Lung (tissue), 12 donors: Measurements from ENCODE around the gene CCDC149. TPM values are rescaled to one million over a fixed set of nuclear protein-coding genes. Genes with fewer than 3 reads are reported as not detected.

Experiments used
- ATAC-seq: fragments of 200-7000 bp; cut with Tn5 transposase; one replicate; pipeline ENCODE4 v1.9.1; 2020; ENCODE audit warnings: moderate number of reproducible peaks; ENCODE audit not compliant: insufficient read depth, low FRiP score
- DNase-seq, 3 donors: peaks; one replicate each; pipeline ENCODE4 v3.0.0-alpha.2; 2013 to 2017
- H3K27ac ChIP-seq, 2 donors: one replicate each; pipeline ENCODE4 v1.5.1; 2013; ENCODE audit warnings: mild to moderate bottlenecking in 2 of 2, moderate library complexity in 2 of 2, control low read depth in 1 of 2, inconsistent platforms in 1 of 2, low read depth in 1 of 2, low read length in 1 of 2
- H3K27me3 ChIP-seq, 3 donors: one replicate each; pipeline ENCODE4 v1.5.1; 2013; ENCODE audit warnings: low read length in 2 of 3; ENCODE audit not compliant: control insufficient read depth in 3 of 3, insufficient read depth in 3 of 3
- H3K36me3 ChIP-seq, 4 donors: one replicate each; pipeline ENCODE4 v1.5.1; 2013; ENCODE audit warnings: low read length in 4 of 4, mild to moderate bottlenecking in 1 of 4, moderate library complexity in 1 of 4; ENCODE audit not compliant: control insufficient read depth in 4 of 4, insufficient read depth in 4 of 4
- H3K4me1 ChIP-seq, 5 donors: one replicate each; pipeline ENCODE4 v1.5.1; 2013; ENCODE audit warnings: low read length in 5 of 5, mild to moderate bottlenecking in 2 of 5, moderate library complexity in 1 of 5; ENCODE audit not compliant: control insufficient read depth in 5 of 5, insufficient read depth in 5 of 5
- H3K4me3 ChIP-seq: one replicate; pipeline ENCODE4 v1.5.1; 2013; ENCODE audit warnings: mild to moderate bottlenecking, control low read depth, moderate library complexity
- H3K9ac ChIP-seq, 2 donors: one replicate each; pipeline ENCODE4 v1.5.1; 2013; ENCODE audit warnings: low read length in 2 of 2, control low read depth in 1 of 2; ENCODE audit not compliant: insufficient read depth in 1 of 2
- H3K9me3 ChIP-seq, 4 donors: one replicate each; pipeline ENCODE4 v1.5.1; 2013; ENCODE audit warnings: low read length in 3 of 4, mild to moderate bottlenecking in 1 of 4, moderate library complexity in 1 of 4; ENCODE audit not compliant: control insufficient read depth in 4 of 4, insufficient read depth in 3 of 4
- CTCF ChIP-seq: IDR thresholded peaks from 2 replicates; pipeline ENCODE4 v1.5.1; 2012; ENCODE audit warnings: mild to moderate bottlenecking; ENCODE audit errors: control extremely low read depth, extremely low read depth
- WGBS, 2 donors: extraction: QIAGEN DNeasy Blood & Tissue Kit; methylation state at CpG; one replicate each; pipeline ENCODE4 v1.1.7; 2013; 5-methylcytosine and 5-hydroxymethylcytosine counted together
- polyA plus RNA-seq, 2 donors: library from polyadenylated mRNA; stranded (reverse); fragments of 200-250 nt; gene quantifications; one replicate each; pipeline ENCODE4 v1.2.1, GENCODE V29; 2013
- total RNA-seq, 2 donors: library from RNA; depleted of rRNA in 1 of 2; stranded (reverse); fragments of >200 nt in 1 of 2; gene quantifications; one replicate each; pipeline ENCODE4 v1.2.1, GENCODE V29; 2014 to 2021
- donor health status: control.
- donor health status: control.
- donor health status: Bipolar disorder and iron deficiency.
- donor health status: healthy.
- donor health status: DM: yes; HTN: yes; CAD: no.

Gene CCDC149
- total and polyA plus RNA-seq, 4 donors = 8.6 to 21.4 (median 17.1) TPM

GRCh38 chr4:24770032-24770584 is 142.7 kb downstream of the CCDC149 start:
- Histone ChIP-seq H3K9me3 (peaks cover 0 to 1% (median 0%) of the 10 kb centered on the region in 4 donors), H3K27me3 (no peaks in the 10 kb centered on the region), H3K9ac (no peak overlapping the region), H3K27ac (no peak overlapping the region), H3K36me3 (no peaks in the 10 kb centered on the region), H3K4me3 (no peak overlapping the region), H3K4me1 (peaks cover 0 to 2% (median 0%) of the 10 kb centered on the region in 5 donors)
- no peak for TF ChIP-seq CTCF
- DNase-seq (no peak), ATAC-seq (no peak)
- WGBS, 2 donors = 60 to 74% methylated on average over 3 of the region's 3 CpGs

- no peaks in the 10 kb centered on the region for H3K36me3 ChIP-seq
- 88 to 90% methylated on average over 2 of the region's 2 CpGs for WGBS, 2 donors
- H3K27ac ChIP-seq = no peak overlapping the region
- H3K9ac ChIP-seq = no peak overlapping the region
- H3K9me3 ChIP-seq = peaks cover 0 to 1% (median 0%) of the 10 kb centered on the region in 4 donors
- H3K4me1 ChIP-seq = peaks cover 0 to 2% (median 0%) of the 10 kb centered on the region in 5 donors
- no peaks in the 10 kb centered on the region for H3K27me3 ChIP-seq
- ATAC-seq (no peak), DNase-seq (no peak)
- no peak for TF ChIP-seq CTCF
- H3K4me3 ChIP-seq = no peak overlapping the region
Measured at GRCh38 chr4:24769571-24769970, 143.3 kb downstream of the CCDC149 start.

- no peak for ATAC-seq
- DNase-seq = no peak
Measured at GRCh38 chr4:24768604-24769003, 144.2 kb downstream of the CCDC149 start.

More at GRCh38 chr4:24768604-24769003, 144.2 kb downstream of the CCDC149 start:
- no peaks in the 10 kb centered on the region for H3K27me3 ChIP-seq
- H3K36me3 ChIP-seq = no peaks in the 10 kb centered on the region
- H3K9me3 ChIP-seq = peaks cover 0 to 1% (median 0%) of the 10 kb centered on the region in 4 donors
- H3K27ac ChIP-seq = no peak overlapping the region
- H3K9ac ChIP-seq = no peak overlapping the region
- H3K4me1 ChIP-seq = peaks cover 0 to 4% (median under 1%) of the 10 kb centered on the region in 5 donors
- TF ChIP-seq CTCF = no peak
- no peak overlapping the region for H3K4me3 ChIP-seq
